H1 (cell line): Measurements from ENCODE around the gene DUSP10. TPM values are rescaled to one million over a fixed set of nuclear protein-coding genes. Genes with fewer than 3 reads are reported as not detected.

Source experiments
- CTCF ChIA-PET: fragments of 300-600 bp; sonication (Branson Sonifier 250); formaldehyde crosslinking; loops from one replicate; lab custom pipeline; 2021; ENCODE audit not compliant: partially characterized antibody; lab: Charles Lee
- POLR2A ChIA-PET: fragments of 300-600 bp; sonication (Branson Sonifier 250); formaldehyde crosslinking; loops from one replicate; lab custom pipeline; 2021; ENCODE audit warnings: inconsistent platforms; ENCODE audit not compliant: partially characterized antibody; lab: Charles Lee
- DNase-seq, 2 experiments: peaks; one replicate each; pipeline versions ENCODE4 v3.0.0 to v3.0.0-alpha.2; 2010 to 2022; ENCODE audit warnings: low spot score in 2 of 2, low read depth in 1 of 2, mixed read lengths in 1 of 2
- FAIRE-seq: peaks from 2 replicates; lab custom pipeline; 2011; peaks lifted over from hg19 to GRCh38; lab: Jason Lieb, UNC
- H2AFZ ChIP-seq: 2 replicates; pipeline ENCODE4 v1.8.1; 2012; ENCODE audit warnings: low read length, inconsistent platforms
- H2AK5ac ChIP-seq: 2 replicates; pipeline ENCODE4 v1.6.1; 2013; ENCODE audit warnings: low read depth, low read length
- H2BK120ac ChIP-seq: replicated peaks from 2 replicates; pipeline ENCODE3; 2013; ENCODE audit warnings: low read depth, low read length, inconsistent platforms
- H2BK12ac ChIP-seq: 2 replicates; pipeline ENCODE4 v1.6.1; 2013; ENCODE audit warnings: low read depth, low read length
- H2BK15ac ChIP-seq: 2 replicates; pipeline ENCODE4 v1.6.1; 2013; ENCODE audit warnings: low read length
- H2BK20ac ChIP-seq: 2 replicates; pipeline ENCODE4 v1.6.1; 2013; ENCODE audit warnings: low read length
- H2BK5ac ChIP-seq: 2 replicates; pipeline ENCODE4 v1.6.1; 2013; ENCODE audit warnings: low read depth, low read length
- H3K14ac ChIP-seq: 2 replicates; pipeline ENCODE4 v1.6.1; 2013; ENCODE audit warnings: inconsistent platforms; ENCODE audit not compliant: insufficient read length
- H3K18ac ChIP-seq: 2 replicates; pipeline ENCODE4 v1.6.1; 2013; ENCODE audit warnings: low read length; ENCODE audit errors: extremely low read depth
- H3K23ac ChIP-seq: 2 replicates; pipeline ENCODE4 v1.6.1; 2013; ENCODE audit warnings: inconsistent platforms; ENCODE audit not compliant: insufficient read length
- H3K23me2 ChIP-seq: 2 replicates; pipeline ENCODE4 v1.6.1; 2013; ENCODE audit warnings: low read depth, low read length
- H3K27ac ChIP-seq: 2 replicates; pipeline ENCODE4 v1.6.1; 2011; ENCODE audit warnings: low read depth, low read length, inconsistent platforms
- H3K27me3 ChIP-seq, 4 experiments: replicated peaks in 1 of 4; 1 replicate in 1 of 4; 2 replicates in 3 of 4; pipeline versions ENCODE4 v1.6.1 to v1.8.1; 2011 to 2013; ENCODE audit warnings: low read length in 3 of 4, mild to moderate bottlenecking in 3 of 4, inconsistent platforms in 2 of 4, mixed read lengths in 2 of 4, moderate library complexity in 1 of 4; ENCODE audit not compliant: control insufficient read depth in 3 of 4, insufficient read depth in 3 of 4; ENCODE audit errors: extremely low read depth in 1 of 4
- H3K36me3 ChIP-seq, 4 experiments: 2 replicates each; pipeline versions ENCODE4 v1.6.1 to v1.8.1; 2011 to 2013; ENCODE audit warnings: mild to moderate bottlenecking in 4 of 4, low read length in 3 of 4, moderate library complexity in 2 of 4, control low read depth in 1 of 4, inconsistent platforms in 1 of 4; ENCODE audit not compliant: insufficient read depth in 4 of 4, control insufficient read depth in 2 of 4
- H3K4ac ChIP-seq: replicated peaks from 2 replicates; pipeline ENCODE3; 2013; ENCODE audit warnings: low read length, low read depth, mixed read lengths, inconsistent platforms; ENCODE audit not compliant: insufficient read length
- H3K4me1 ChIP-seq, 4 experiments: replicated peaks in 1 of 4; 1 replicate in 1 of 4; 2 replicates in 3 of 4; pipeline versions ENCODE4 v1.6.1 to v1.8.1; 2011 to 2013; ENCODE audit warnings: low read length in 3 of 4, inconsistent platforms in 2 of 4, mixed read lengths in 1 of 4; ENCODE audit not compliant: insufficient read depth in 4 of 4, control insufficient read depth in 3 of 4
- H3K4me2 ChIP-seq, 2 experiments: 2 replicates each; pipeline versions ENCODE4 v1.6.1 to v1.8.1; 2011 to 2013; ENCODE audit warnings: low read depth in 2 of 2, low read length in 2 of 2, control low read depth in 1 of 2, inconsistent platforms in 1 of 2, mild to moderate bottlenecking in 1 of 2; ENCODE audit not compliant: insufficient read depth in 1 of 2
- H3K4me3 ChIP-seq, 4 experiments: fragments of 200-600, 300-600 bp in 1 of 4; sonication (generic), shearing (Covaris generic), sonication (Bioruptor Twin) in 1 of 4; 2 replicates each; pipeline versions ENCODE4 v1.5.1 to v1.8.1; 2011 to 2016; ENCODE audit warnings: low read length in 4 of 4, low read depth in 3 of 4, control low read depth in 2 of 4, inconsistent platforms in 2 of 4, mild to moderate bottlenecking in 2 of 4, mixed read lengths in 1 of 4, moderate library complexity in 1 of 4; ENCODE audit not compliant: insufficient read depth in 2 of 4; ENCODE audit errors: extremely low read depth in 1 of 4
- H3K56ac ChIP-seq: replicated peaks from 2 replicates; pipeline ENCODE3; 2013; ENCODE audit warnings: low read depth, mild to moderate bottlenecking, mixed read lengths, low read length, inconsistent platforms; ENCODE audit not compliant: insufficient read length
- H3K79me1 ChIP-seq: 2 replicates; pipeline ENCODE4 v1.6.1; 2013; ENCODE audit warnings: low read depth, low read length, control low read depth
- H3K79me2 ChIP-seq, 2 experiments: 2 replicates each; pipeline versions ENCODE4 v1.6.1 to v1.8.1; 2012 to 2013; ENCODE audit warnings: low read length in 2 of 2, mild to moderate bottlenecking in 2 of 2, inconsistent platforms in 1 of 2; ENCODE audit not compliant: insufficient read depth in 2 of 2, control insufficient read depth in 1 of 2
- H3K9ac ChIP-seq, 4 experiments: replicated peaks in 1 of 4; 1 replicate in 1 of 4; 2 replicates in 3 of 4; pipeline versions ENCODE4 v1.6.1 to v1.8.1; 2011 to 2013; ENCODE audit warnings: low read depth in 3 of 4, low read length in 3 of 4, control low read depth in 2 of 4, mild to moderate bottlenecking in 2 of 4, moderate library complexity in 2 of 4, inconsistent platforms in 1 of 4; ENCODE audit errors: extremely low read depth in 1 of 4
- H3K9me3 ChIP-seq, 2 experiments: 2 replicates each; pipeline versions ENCODE4 v1.6.1 to v1.8.1; 2012 to 2013; ENCODE audit warnings: mild to moderate bottlenecking in 2 of 2, moderate library complexity in 2 of 2, control low read depth in 1 of 2, inconsistent platforms in 1 of 2, low read depth in 1 of 2, low read length in 1 of 2, mixed read lengths in 1 of 2; ENCODE audit not compliant: insufficient read depth in 2 of 2
- H4K20me1 ChIP-seq, 2 experiments: replicated peaks in 1 of 2; 2 replicates each; pipeline versions ENCODE3 to v1.8.1; 2011 to 2013; ENCODE audit warnings: inconsistent platforms in 2 of 2, low read length in 2 of 2, mild to moderate bottlenecking in 1 of 2; ENCODE audit not compliant: insufficient read depth in 2 of 2, control insufficient read depth in 1 of 2
- H4K5ac ChIP-seq: 2 replicates; pipeline ENCODE4 v1.6.1; 2013; ENCODE audit warnings: low read length, low read depth, mixed read lengths, inconsistent platforms; ENCODE audit not compliant: insufficient read length
- H4K8ac ChIP-seq: 2 replicates; pipeline ENCODE4 v1.8.0; 2013; ENCODE audit warnings: mild to moderate bottlenecking, moderate library complexity, low read length, inconsistent platforms; ENCODE audit not compliant: insufficient read depth; ENCODE audit errors: extremely low read depth
- H4K91ac ChIP-seq: replicated peaks from 2 replicates; pipeline ENCODE3; 2013; ENCODE audit warnings: low read length, mixed read lengths, inconsistent platforms; ENCODE audit not compliant: insufficient read length
- BRCA1 ChIP-seq: IDR thresholded peaks from 2 replicates; pipeline ENCODE4 v1.6.1; 2012; ENCODE audit warnings: low read depth, low read length, improper control_type of control experiment
- CBX5 ChIP-seq: fragments of 300-800, 300-1000 bp; sonication (generic); IDR thresholded peaks from 2 replicates; pipeline ENCODE4 v1.7.1; 2016; ENCODE audit warnings: antibody characterized with exemption, low read length, low read depth
- CBX8 ChIP-seq: fragments of 300-800, 300-1000 bp; sonication (generic); IDR thresholded peaks from 2 replicates; pipeline ENCODE4 v1.7.1; 2016; ENCODE audit warnings: low read depth, low read length, borderline replicate concordance
- CEBPB ChIP-seq: IDR thresholded peaks from 2 replicates; pipeline ENCODE4 v1.6.1; 2012; ENCODE audit warnings: low read depth, low read length
- CHD2 ChIP-seq: IDR thresholded peaks from 2 replicates; pipeline ENCODE4 v1.6.1; 2012; ENCODE audit warnings: low read length, improper control_type of control experiment
- EZH2 ChIP-seq: fragments of 200-600 bp; sonication (generic); IDR thresholded peaks from 2 replicates; pipeline ENCODE4 v1.7.1; 2012; ENCODE audit warnings: low read depth, mild to moderate bottlenecking, moderate library complexity, low read length, inconsistent platforms; ENCODE audit not compliant: severe bottlenecking
- GABPA ChIP-seq: IDR thresholded peaks from 2 replicates; pipeline ENCODE4 v1.6.1; 2011; ENCODE audit warnings: mild to moderate bottlenecking, low read length, moderate library complexity, borderline replicate concordance; ENCODE audit not compliant: insufficient read depth
- KDM1A ChIP-seq: fragments of 200-600, 300-600 bp; sonication (generic); IDR thresholded peaks from 2 replicates; pipeline ENCODE4 v1.7.1; 2016; ENCODE audit warnings: mild to moderate bottlenecking, low read length, borderline replicate concordance
- POLR2A ChIP-seq, 2 experiments: IDR thresholded peaks; 1 replicate in 1 of 2; 2 replicates in 1 of 2; pipeline ENCODE4 v1.6.1; 2011; ENCODE audit warnings: low read depth in 2 of 2, low read length in 2 of 2, mild to moderate bottlenecking in 2 of 2; ENCODE audit errors: control extremely low read depth in 1 of 2
- SP4 ChIP-seq: IDR thresholded peaks from 2 replicates; pipeline ENCODE4 v1.6.1; 2012; ENCODE audit warnings: low read length, inconsistent platforms
- SRF ChIP-seq: IDR thresholded peaks from 2 replicates; pipeline ENCODE4 v1.6.1; 2011; ENCODE audit warnings: mild to moderate bottlenecking, low read depth, low read length, moderate library complexity
- TBP ChIP-seq: IDR thresholded peaks from 2 replicates; pipeline ENCODE4 v1.6.1; 2011; ENCODE audit warnings: low read depth, low read length, improper control_type of control experiment
- YY1 ChIP-seq: IDR thresholded peaks from 2 replicates; pipeline ENCODE4 v1.6.1; 2011; ENCODE audit warnings: low read depth, mild to moderate bottlenecking, low read length
- WGBS, 2 experiments: shearing (Covaris generic) in 1 of 2; methylation state at CpG; one replicate each; pipeline versions ENCODE4 v1.1.6 to v1.1.7; 2013 to 2015; ENCODE audit warnings: low lambda C conversion rate in 2 of 2, mixed read lengths in 2 of 2, inconsistent platforms in 1 of 2, low coverage in 1 of 2, missing lambda C conversion rate in 1 of 2; ENCODE audit not compliant: insufficient replicate concordance in 2 of 2, insufficient coverage in 1 of 2, insufficient read length in 1 of 2; ENCODE audit errors: extremely low coverage in 1 of 2, missing lambda C conversion rate in 1 of 2; 5-methylcytosine and 5-hydroxymethylcytosine counted together
- polyA plus RNA-seq, 7 experiments: library from polyadenylated mRNA; depleted of rRNA in 3 of 7; stranded (reverse) in 5 of 7; unstranded in 2 of 7; fragments of >200 nt in 5 of 7; fragments of 200-250 nt in 2 of 7; gene quantifications; 1 replicate in 5 of 7; 2 replicates in 1 of 7; 4 replicates in 1 of 7; pipeline versions ENCODE4 v1.2.1 to v1.2.3, GENCODE V29; 2011 to 2013; ENCODE audit warnings: missing spikeins in 2 of 7, mixed read lengths in 2 of 7
- total RNA-seq: library from RNA; stranded (reverse); fragmentation: NEBNext Ultra II Directional; extraction: Animal tissue kit (Norgen Biotek cat#: 25700); gene quantifications from 2 replicates; pipeline ENCODE4 v1.2.1, GENCODE V29; 2021
- TF ChIP-seq, protein P1 (sequence below): IDR thresholded peaks from 2 replicates; pipeline ENCODE4 v1.6.1; 2011; ENCODE audit warnings: low read length, improper control_type of control experiment

Gene DUSP10
- total and polyA plus RNA-seq, 2 of the 8 experiments (the other 6 are each of a cell fraction or from before 2014, with no cell fraction given): 1.2 TPM

- no peak overlapping the region for H4K8ac ChIP-seq
- CTCF ChIA-PET: no interaction called here
- H3K9me3 ChIP-seq: no peaks in the 10 kb centered on the region
- no peak overlapping the region for H3K4me3 ChIP-seq
- H3K4me1 ChIP-seq: no peaks in the 10 kb centered on the region
- H2BK15ac ChIP-seq: no peak overlapping the region
- no peak overlapping the region for H3K27ac ChIP-seq
- H3K4ac ChIP-seq: no peak overlapping the region
- no peak overlapping the region for H3K14ac ChIP-seq
- H2BK20ac ChIP-seq: no peak overlapping the region
- H2BK120ac ChIP-seq: no peak overlapping the region
- DNase-seq: no peak
- H2AK5ac ChIP-seq: no peak overlapping the region
- no peak overlapping the region for H4K91ac ChIP-seq
- H3K9ac ChIP-seq: no peak overlapping the region
- no peak overlapping the region for H2BK5ac ChIP-seq
- H2AFZ ChIP-seq: no peak overlapping the region
- H3K4me2 ChIP-seq: no peak overlapping the region
- no peaks in the 10 kb centered on the region for H4K20me1 ChIP-seq
- no peaks in the 10 kb centered on the region for H3K36me3 ChIP-seq
- no peak overlapping the region for H3K23ac ChIP-seq
- WGBS, 2 experiments: 82% methylated on average over 4 of the region's 4 CpGs; no CpG with 5 or more reads in 1 of the 2 experiments
- no peak overlapping the region for H4K5ac ChIP-seq
- no peaks in the 10 kb centered on the region for H3K27me3 ChIP-seq
- no peak for FAIRE-seq
- H3K56ac ChIP-seq: no peak overlapping the region
- H2BK12ac ChIP-seq: no peak overlapping the region
- H3K79me2 ChIP-seq: no peaks in the 10 kb centered on the region
- H3K18ac ChIP-seq: no peak overlapping the region
- no peaks in the 10 kb centered on the region for H3K23me2 ChIP-seq
- POLR2A ChIA-PET: no interaction called here
- H3K79me1 ChIP-seq: no peaks in the 10 kb centered on the region
- TF ChIP-seq CBX8: no peak
- no peak for TF ChIP-seq POLR2A (IDR thresholded peaks at IDR 0.05; ENCODE audit: control extremely low read depth in 1 of 2, low read depth in 2 of 2, low read length in 2 of 2)
- no peak for TF ChIP-seq SP4
- TF ChIP-seq CEBPB: no peak
- no peak for TF ChIP-seq KDM1A
- no peak for TF ChIP-seq TBP
- TF ChIP-seq GABPA: no peak
- no peak for TF ChIP-seq CBX5
- TF ChIP-seq EZH2: no peak
- TF ChIP-seq YY1: no peak
- TF ChIP-seq, protein P1, sequence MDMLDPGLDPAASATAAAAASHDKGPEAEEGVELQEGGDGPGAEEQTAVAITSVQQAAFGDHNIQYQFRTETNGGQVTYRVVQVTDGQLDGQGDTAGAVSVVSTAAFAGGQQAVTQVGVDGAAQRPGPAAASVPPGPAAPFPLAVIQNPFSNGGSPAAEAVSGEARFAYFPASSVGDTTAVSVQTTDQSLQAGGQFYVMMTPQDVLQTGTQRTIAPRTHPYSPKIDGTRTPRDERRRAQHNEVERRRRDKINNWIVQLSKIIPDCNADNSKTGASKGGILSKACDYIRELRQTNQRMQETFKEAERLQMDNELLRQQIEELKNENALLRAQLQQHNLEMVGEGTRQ: no peak
- no peak for TF ChIP-seq BRCA1
- no peak for TF ChIP-seq CHD2
- no peak for TF ChIP-seq SRF
Measured at GRCh38 chr1:221751226-221751887, 9.5 kb upstream of the DUSP10 start.
